IPS-18a (cell line): ENCODE measurements around the gene ZFP36L1.

Experiments
- H3K27ac ChIP-seq: one replicate; pipeline ENCODE4 v1.5.1; 2013; ENCODE audit warnings: low read length
- H3K27me3 ChIP-seq: one replicate; pipeline ENCODE4 v1.6.1; 2013; ENCODE audit warnings: mild to moderate bottlenecking, low read length; ENCODE audit not compliant: control insufficient read depth, insufficient read depth
- H3K36me3 ChIP-seq: one replicate; pipeline ENCODE4 v1.6.1; 2013; ENCODE audit warnings: low read depth, low read length; ENCODE audit not compliant: control insufficient read depth
- H3K4me1 ChIP-seq: one replicate; pipeline ENCODE4 v1.6.1; 2013; ENCODE audit warnings: low read depth, low read length; ENCODE audit not compliant: control insufficient read depth
- H3K4me3 ChIP-seq: one replicate; pipeline ENCODE4 v1.5.1; 2013; ENCODE audit warnings: low read length
- H3K9ac ChIP-seq: one replicate; pipeline ENCODE4 v1.6.1; 2013; ENCODE audit warnings: mild to moderate bottlenecking, low read length, moderate library complexity
- H3K9me3 ChIP-seq: one replicate; pipeline ENCODE4 v1.6.1; 2013; ENCODE audit warnings: low read depth, low read length; ENCODE audit not compliant: control insufficient read depth

The ZFP36L1 gene

DNA sequence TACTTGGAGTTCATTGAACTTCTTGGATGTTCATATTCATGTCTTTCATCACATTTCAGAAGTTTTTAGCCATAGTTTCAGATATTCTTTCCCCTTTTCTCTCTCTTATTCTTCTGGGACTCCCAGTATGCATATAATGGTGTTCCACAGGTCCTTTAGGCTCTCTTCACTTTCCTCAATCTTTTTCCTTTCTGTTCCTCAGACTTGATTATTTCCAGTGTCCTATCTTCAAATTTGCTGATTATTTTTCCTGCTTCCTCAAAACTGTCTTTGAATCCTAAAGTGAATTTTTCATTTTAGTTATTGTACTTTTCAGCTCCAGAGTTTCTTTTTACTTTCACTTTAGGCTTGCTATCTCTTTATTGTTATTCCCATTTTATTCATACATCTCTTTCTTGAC lies 8.8 kb upstream of the ZFP36L1 start:
- Histone ChIP-seq H3K27ac (no peak overlapping the region), H3K27me3 (no peaks in the 10 kb centered on the region), H3K4me3 (no peak overlapping the region), H3K4me1 (peaks cover 12% of the 10 kb centered on the region), H3K9ac (no peak overlapping the region), H3K36me3 (no peaks in the 10 kb centered on the region), H3K9me3 (no peaks in the 10 kb centered on the region)

DNA sequence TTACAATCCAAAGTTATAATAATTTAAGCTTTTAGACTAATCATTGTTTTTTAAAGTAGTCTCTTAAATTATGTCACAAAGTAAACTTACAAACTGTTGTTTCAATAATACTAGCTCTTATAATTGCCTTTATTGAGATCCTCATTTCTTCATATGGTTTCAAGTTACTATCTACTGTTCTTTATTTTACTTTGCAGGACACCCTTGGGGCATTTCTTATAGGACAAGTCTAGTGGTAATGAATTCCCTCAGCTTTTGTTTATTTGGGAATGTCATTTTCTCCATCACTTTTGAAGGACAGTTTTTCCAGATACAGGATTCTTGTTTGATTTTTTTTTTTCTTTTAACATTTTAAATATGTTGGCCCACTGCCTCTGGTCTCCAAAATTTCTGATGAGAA lies 8.1 kb upstream of the ZFP36L1 start:
- Histone ChIP-seq H3K4me1 (peaks cover 18% of the 10 kb centered on the region), H3K9me3 (no peaks in the 10 kb centered on the region), H3K27me3 (no peaks in the 10 kb centered on the region), H3K9ac (no peak overlapping the region), H3K4me3 (no peak overlapping the region), H3K27ac (no peak overlapping the region), H3K36me3 (no peaks in the 10 kb centered on the region)

- H3K27me3 ChIP-seq = no peaks in the 10 kb centered on the region
- H3K4me3 ChIP-seq = no peak overlapping the region
- H3K27ac ChIP-seq = no peak overlapping the region
- H3K4me1 ChIP-seq = peaks cover 18% of the 10 kb centered on the region
- H3K36me3 ChIP-seq = no peaks in the 10 kb centered on the region
- no peak overlapping the region for H3K9ac ChIP-seq
- no peaks in the 10 kb centered on the region for H3K9me3 ChIP-seq
Observed at GRCh38 chr14:68800390-68800789, 7.5 kb upstream of the ZFP36L1 start.

GRCh38 chr14:68798621-68799020 lies 5.8 kb upstream of the ZFP36L1 start:
- Histone ChIP-seq H3K27me3 (no peaks in the 10 kb centered on the region), H3K9ac (no peak overlapping the region), H3K27ac (no peak overlapping the region), H3K4me1 (peaks cover 21% of the 10 kb centered on the region), H3K9me3 (no peaks in the 10 kb centered on the region), H3K4me3 (no peak overlapping the region), H3K36me3 (no peaks in the 10 kb centered on the region)

GRCh38 chr14:68797121-68797670 lies 4.3 kb upstream of the ZFP36L1 start:
- Histone ChIP-seq H3K36me3 (no peaks in the 10 kb centered on the region), H3K4me3 (peak overlapping the region; percentile 90), H3K9ac (peak overlapping the region; percentile 95), H3K27me3 (no peaks in the 10 kb centered on the region), H3K27ac (peak overlapping the region; percentile 5), H3K4me1 (peaks cover 21% of the 10 kb centered on the region), H3K9me3 (no peaks in the 10 kb centered on the region)

- Histone ChIP-seq H3K9ac (peak overlapping the region; percentile 95), H3K36me3 (no peaks in the 10 kb centered on the region), H3K27me3 (no peaks in the 10 kb centered on the region), H3K9me3 (no peaks in the 10 kb centered on the region), H3K4me3 (peak overlapping the region; percentile 90), H3K4me1 (peaks cover 21% of the 10 kb centered on the region), H3K27ac (peak overlapping the region; percentile 98)
Observed at GRCh38 chr14:68796418-68797101, 3.7 kb upstream of the ZFP36L1 start.

- Histone ChIP-seq H3K36me3 (peaks cover 4% of the 10 kb centered on the region), H3K4me3 (peak overlapping the region; percentile 90), H3K27me3 (no peaks in the 10 kb centered on the region), H3K27ac (peak overlapping the region; percentile 98), H3K9ac (peak overlapping the region; percentile 95), H3K4me1 (peaks cover 21% of the 10 kb centered on the region), H3K9me3 (no peaks in the 10 kb centered on the region)
Observed at GRCh38 chr14:68795597-68796417, 2.9 kb upstream of the ZFP36L1 start.

- H3K9me3 ChIP-seq = no peaks in the 10 kb centered on the region
- peak overlapping the region; percentile 90 for H3K4me3 ChIP-seq
- peak overlapping the region; percentile 95 for H3K9ac ChIP-seq
- peak overlapping the region; percentile 98 for H3K27ac ChIP-seq
- no peaks in the 10 kb centered on the region for H3K27me3 ChIP-seq
- peaks cover 24% of the 10 kb centered on the region for H3K4me1 ChIP-seq
- peaks cover 11% of the 10 kb centered on the region for H3K36me3 ChIP-seq
Observed at GRCh38 chr14:68794851-68795596, 2.2 kb upstream of the ZFP36L1 start.

- peak overlapping the region; percentile 90 for H3K4me3 ChIP-seq
- peaks cover 19% of the 10 kb centered on the region for H3K36me3 ChIP-seq
- peaks cover 30% of the 10 kb centered on the region for H3K4me1 ChIP-seq
- H3K9ac ChIP-seq = peak overlapping the region; percentile 95
- H3K9me3 ChIP-seq = no peaks in the 10 kb centered on the region
- H3K27ac ChIP-seq = peak overlapping the region; percentile 98
- H3K27me3 ChIP-seq = no peaks in the 10 kb centered on the region
Observed at GRCh38 chr14:68794130-68794850, 1.4 kb upstream of the ZFP36L1 start.

- Histone ChIP-seq H3K36me3 (peaks cover 23% of the 10 kb centered on the region), H3K27ac (peak overlapping the region; percentile 98), H3K4me1 (peaks cover 33% of the 10 kb centered on the region), H3K27me3 (no peaks in the 10 kb centered on the region), H3K4me3 (peak overlapping the region; percentile 90), H3K9me3 (no peaks in the 10 kb centered on the region), H3K9ac (peak overlapping the region; percentile 95)
Observed at GRCh38 chr14:68793734-68794129, 865 bp upstream of the ZFP36L1 start.

DNA sequence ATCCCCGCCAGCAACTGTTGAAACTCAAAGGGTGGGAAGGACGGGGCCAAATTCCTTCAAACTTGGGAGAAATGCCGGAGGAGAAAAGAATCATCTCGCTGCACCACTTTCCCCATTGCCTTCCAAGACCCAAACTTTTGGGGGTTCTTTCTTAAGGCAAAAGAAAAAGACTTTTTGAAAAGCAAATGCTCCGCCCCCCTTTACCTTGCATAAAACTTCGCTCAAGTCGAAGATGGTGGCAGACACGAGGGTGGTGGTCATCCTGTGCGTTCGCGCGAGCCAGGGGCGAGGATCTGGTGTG lies 239 bp downstream of the ZFP36L1 start:
- Histone ChIP-seq H3K27me3 (no peaks in the 10 kb centered on the region), H3K4me1 (peaks cover 28% of the 10 kb centered on the region)

More for the DNA sequence above, 239 bp downstream of the ZFP36L1 start:
- Histone ChIP-seq H3K9ac (peak overlapping the region; percentile 95), H3K9me3 (no peaks in the 10 kb centered on the region), H3K4me3 (peak overlapping the region; percentile 90), H3K36me3 (peaks cover 34% of the 10 kb centered on the region), H3K27ac (peak overlapping the region; percentile 72)
